ENCODE data around the gene ST6GALNAC6. TPM values are rescaled to one million over a fixed set of nuclear protein-coding genes. Genes with fewer than 3 reads are reported as not detected.

Gene ST6GALNAC6
- total and polyA plus RNA-seq, 12 donors, result 32.8 to 52.0 (median 42.5) TPM

DNA sequence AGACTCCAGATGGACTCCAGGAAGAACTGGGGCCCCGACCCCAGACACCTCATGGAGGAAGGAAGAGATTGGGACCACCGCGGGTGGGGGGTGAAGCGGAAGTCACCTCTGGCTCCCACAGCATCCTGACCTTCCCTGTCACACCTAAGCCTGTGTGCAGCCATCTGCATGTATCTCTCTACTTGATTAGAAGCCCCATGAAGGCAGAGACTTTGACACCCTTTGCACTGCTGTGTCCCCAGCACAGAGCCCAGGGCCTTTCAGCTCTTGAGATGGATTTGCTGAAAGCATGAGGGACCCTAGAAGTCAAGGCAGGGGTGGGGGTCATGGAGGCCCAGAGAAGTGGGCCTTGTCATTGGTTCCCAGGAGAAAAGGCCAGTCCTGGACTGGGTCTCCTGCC is 42.1 kb downstream of the ST6GALNAC6 start:
- DNase-seq, result no peak
- no peaks in the 10 kb centered on the region for H3K27me3 ChIP-seq
- peaks cover 44 to 86% (median 75%) of the 10 kb centered on the region in 9 donors for H3K4me1 ChIP-seq
- 37 to 49% methylated on average over 4 of the region's 4 CpGs for WGBS, 2 donors
- peak overlapping the region in 3 of 10 donors; percentile 10 to 32 (median 15) for H3K4me3 ChIP-seq
- peaks cover 0 to 12% (median under 1%) of the 10 kb centered on the region in 9 donors for H3K36me3 ChIP-seq
- no peak for ATAC-seq
- TF ChIP-seq, protein P1, sequence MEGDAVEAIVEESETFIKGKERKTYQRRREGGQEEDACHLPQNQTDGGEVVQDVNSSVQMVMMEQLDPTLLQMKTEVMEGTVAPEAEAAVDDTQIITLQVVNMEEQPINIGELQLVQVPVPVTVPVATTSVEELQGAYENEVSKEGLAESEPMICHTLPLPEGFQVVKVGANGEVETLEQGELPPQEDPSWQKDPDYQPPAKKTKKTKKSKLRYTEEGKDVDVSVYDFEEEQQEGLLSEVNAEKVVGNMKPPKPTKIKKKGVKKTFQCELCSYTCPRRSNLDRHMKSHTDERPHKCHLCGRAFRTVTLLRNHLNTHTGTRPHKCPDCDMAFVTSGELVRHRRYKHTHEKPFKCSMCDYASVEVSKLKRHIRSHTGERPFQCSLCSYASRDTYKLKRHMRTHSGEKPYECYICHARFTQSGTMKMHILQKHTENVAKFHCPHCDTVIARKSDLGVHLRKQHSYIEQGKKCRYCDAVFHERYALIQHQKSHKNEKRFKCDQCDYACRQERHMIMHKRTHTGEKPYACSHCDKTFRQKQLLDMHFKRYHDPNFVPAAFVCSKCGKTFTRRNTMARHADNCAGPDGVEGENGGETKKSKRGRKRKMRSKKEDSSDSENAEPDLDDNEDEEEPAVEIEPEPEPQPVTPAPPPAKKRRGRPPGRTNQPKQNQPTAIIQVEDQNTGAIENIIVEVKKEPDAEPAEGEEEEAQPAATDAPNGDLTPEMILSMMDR (IDR thresholded peaks at IDR 0.05), result no peak
- H3K9me3 ChIP-seq, result no peaks in the 10 kb centered on the region
- peak overlapping the region; percentile 80 to 99 (median 94) for H3K27ac ChIP-seq
- intact Hi-C loops (cut with DNase I), result loop anchor here in 1 of 10 donors (5.0 kb wide), 1 partner anchor 95 kb away; no protein-coding TSS in a partner anchor

DNA sequence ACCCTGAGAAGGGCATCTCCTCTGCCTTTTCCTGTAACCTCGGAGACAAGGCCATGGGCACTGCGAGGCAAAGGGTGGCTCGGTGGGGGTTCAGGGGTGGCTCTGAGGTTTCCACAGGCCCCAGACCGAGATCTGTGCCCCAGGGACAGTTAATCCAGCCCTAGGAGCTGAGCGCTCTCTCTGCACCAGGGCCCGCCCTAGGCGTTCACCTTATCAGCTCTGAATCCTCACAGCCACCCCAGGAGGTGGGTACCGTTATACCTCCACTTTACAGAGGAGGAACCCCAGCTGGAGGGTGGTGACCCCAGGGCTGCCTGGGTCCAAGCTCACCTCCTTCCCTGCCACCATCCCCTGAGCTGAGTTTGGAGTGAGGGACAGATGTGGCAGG is 42.7 kb downstream of the ST6GALNAC6 start:
- Histone ChIP-seq H3K4me3 (no peak overlapping the region), H3K27me3 (no peaks in the 10 kb centered on the region), H3K4me1 (peaks cover 39 to 86% (median 71%) of the 10 kb centered on the region in 9 donors), H3K9me3 (no peaks in the 10 kb centered on the region), H3K27ac (peak overlapping the region; percentile 88 to 99 (median 94)), H3K36me3 (peaks cover 0 to 18% (median 4%) of the 10 kb centered on the region in 9 donors)
- DNase-seq (no peak), ATAC-seq (no peak)
- WGBS, 2 donors, result 77 to 81% methylated on average over 8 of the region's 8 CpGs
- TF ChIP-seq, protein P1 (IDR thresholded peaks at IDR 0.05), result no peak
- intact Hi-C loops (cut with DNase I), result loop anchor here in 1 of 10 donors (5.0 kb wide), 1 partner anchor 94 kb away; no protein-coding TSS in a partner anchor

DNA sequence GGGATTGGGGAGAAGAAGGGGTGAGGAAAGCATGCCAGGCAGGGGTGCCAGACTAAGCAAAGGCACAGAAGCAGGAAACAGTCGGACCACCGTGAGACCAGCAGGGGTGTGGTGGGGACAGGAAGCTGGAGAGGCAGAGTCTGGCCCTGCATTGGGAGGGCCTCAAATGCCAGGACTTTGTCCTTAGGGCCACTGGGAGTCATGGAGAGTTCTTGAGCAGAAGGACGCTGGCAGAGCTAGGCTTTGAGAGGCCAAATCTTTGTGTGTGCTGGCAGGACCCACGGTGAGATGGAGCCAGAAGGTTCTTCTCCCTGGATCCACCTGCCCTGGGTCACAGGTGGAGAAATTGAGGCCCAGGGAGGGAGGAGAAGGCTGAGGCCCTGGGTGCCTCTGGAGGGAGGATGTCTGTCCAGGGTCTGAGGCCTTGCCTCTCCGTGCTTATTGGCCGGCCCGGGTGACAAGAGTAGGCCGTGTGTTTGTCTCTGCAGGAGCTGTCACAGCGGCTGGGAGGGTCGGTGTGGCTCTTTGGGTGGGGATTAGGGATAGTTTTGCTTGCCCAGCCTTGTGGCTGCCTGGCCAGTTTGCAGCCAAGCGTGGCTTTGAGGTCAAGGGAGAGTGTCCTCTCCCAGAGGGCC is 43.2 kb downstream of the ST6GALNAC6 start:
- no peak for DNase-seq
- WGBS, 2 donors, result 51 to 58% methylated on average over 11 of the region's 11 CpGs
- peaks cover 0 to 23% (median 4%) of the 10 kb centered on the region in 9 donors for H3K36me3 ChIP-seq
- intact Hi-C loops (cut with DNase I), result loop anchor here in 1 of 10 donors (5.0 kb wide), 1 partner anchor 94 kb away; no protein-coding TSS in a partner anchor
- peaks cover 34 to 86% (median 71%) of the 10 kb centered on the region in 9 donors for H3K4me1 ChIP-seq
- H3K9me3 ChIP-seq, result no peaks in the 10 kb centered on the region
- no peaks in the 10 kb centered on the region for H3K27me3 ChIP-seq
- no peak overlapping the region for H3K4me3 ChIP-seq
- H3K27ac ChIP-seq, result peak overlapping the region; percentile 88 to 99 (median 94)
- ATAC-seq, result no peak
- TF ChIP-seq, protein P1 (IDR thresholded peaks at IDR 0.05), result no peak

DNA sequence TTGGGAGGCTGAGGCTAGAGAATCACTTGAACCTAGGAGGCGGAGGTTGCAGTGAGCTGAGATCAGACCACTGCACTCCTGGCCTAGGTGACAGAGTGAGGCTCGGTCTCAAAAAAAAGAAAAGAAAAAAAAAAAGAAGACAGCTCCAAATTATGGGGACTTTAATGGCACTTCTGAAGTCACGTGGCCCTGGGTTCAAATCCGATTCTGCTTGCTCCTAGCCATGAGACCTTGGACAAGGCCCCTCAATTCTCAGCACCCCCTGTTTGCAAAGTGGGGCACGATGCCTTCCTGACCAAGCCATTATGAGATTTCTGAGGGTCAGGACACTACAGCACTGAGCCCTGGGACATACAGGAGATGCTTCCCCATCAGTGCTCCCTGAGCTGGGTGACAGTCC is 43.9 kb downstream of the ST6GALNAC6 start:
- Histone ChIP-seq H3K27me3 (no peaks in the 10 kb centered on the region), H3K9me3 (no peaks in the 10 kb centered on the region), H3K36me3 (peaks cover 0 to 30% (median 4%) of the 10 kb centered on the region in 9 donors), H3K4me1 (peaks cover 30 to 86% (median 67%) of the 10 kb centered on the region in 9 donors), H3K4me3 (peak overlapping the region in 3 of 10 donors; percentile 73 to 90 (median 81)), H3K27ac (peak overlapping the region; percentile 91 to 99 (median 95))
- DNase-seq, result no peak
- intact Hi-C loops (cut with DNase I), result loop anchor here in 1 of 10 donors (5.0 kb wide), 1 partner anchor 93 kb away; no protein-coding TSS in a partner anchor
- ATAC-seq, result no peak
- WGBS, 2 donors, result 95 to 96% methylated on average over 5 of the region's 5 CpGs
- TF ChIP-seq, protein P1 (IDR thresholded peaks at IDR 0.05), result no peak
